ENCODE data around the gene RIPOR3.

Gene RIPOR3

DNA sequence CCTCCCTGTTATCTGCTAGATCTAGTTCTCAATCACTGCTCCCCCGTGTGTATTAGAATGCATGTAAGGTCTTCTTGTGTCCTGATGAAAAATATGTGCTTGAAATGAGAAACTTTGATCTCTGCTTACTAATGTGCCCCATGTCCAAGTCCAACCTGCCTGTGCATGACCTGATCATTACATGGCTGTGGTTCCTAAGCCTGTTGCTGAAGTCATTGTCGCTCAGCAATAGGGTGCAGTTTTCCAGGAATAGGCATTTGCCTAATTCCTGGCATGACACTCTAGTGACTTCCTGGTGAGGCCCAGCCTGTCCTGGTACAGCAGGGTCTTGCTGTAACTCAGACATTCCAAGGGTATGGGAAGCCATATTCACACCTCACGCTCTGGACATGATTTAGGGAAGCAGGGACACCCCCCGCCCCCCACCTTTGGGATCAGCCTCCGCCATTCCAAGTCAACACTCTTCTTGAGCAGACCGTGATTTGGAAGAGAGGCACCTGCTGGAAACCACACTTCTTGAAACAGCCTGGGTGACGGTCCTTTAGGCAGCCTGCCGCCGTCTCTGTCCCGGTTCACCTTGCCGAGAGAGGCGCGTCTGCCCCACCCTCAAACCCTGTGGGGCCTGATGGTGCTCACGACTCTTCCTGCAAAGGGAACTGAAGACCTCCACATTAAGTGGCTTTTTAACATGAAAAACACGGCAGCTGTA is 107.7 kb downstream of the RIPOR3 start:
- H3K27me3 ChIP-seq (ENCODE audit: low read length), result no peaks in the 10 kb centered on the region
- TF ChIP-seq, protein P1, sequence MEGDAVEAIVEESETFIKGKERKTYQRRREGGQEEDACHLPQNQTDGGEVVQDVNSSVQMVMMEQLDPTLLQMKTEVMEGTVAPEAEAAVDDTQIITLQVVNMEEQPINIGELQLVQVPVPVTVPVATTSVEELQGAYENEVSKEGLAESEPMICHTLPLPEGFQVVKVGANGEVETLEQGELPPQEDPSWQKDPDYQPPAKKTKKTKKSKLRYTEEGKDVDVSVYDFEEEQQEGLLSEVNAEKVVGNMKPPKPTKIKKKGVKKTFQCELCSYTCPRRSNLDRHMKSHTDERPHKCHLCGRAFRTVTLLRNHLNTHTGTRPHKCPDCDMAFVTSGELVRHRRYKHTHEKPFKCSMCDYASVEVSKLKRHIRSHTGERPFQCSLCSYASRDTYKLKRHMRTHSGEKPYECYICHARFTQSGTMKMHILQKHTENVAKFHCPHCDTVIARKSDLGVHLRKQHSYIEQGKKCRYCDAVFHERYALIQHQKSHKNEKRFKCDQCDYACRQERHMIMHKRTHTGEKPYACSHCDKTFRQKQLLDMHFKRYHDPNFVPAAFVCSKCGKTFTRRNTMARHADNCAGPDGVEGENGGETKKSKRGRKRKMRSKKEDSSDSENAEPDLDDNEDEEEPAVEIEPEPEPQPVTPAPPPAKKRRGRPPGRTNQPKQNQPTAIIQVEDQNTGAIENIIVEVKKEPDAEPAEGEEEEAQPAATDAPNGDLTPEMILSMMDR (IDR thresholded peaks at IDR 0.05; ENCODE audit: insufficient read depth, low read length, poor library complexity, severe bottlenecking), result no peak
- no peak for TF ChIP-seq EZH2phosphoT487 (conservative IDR thresholded peaks at IDR 0.05; ENCODE audit: low read length)

DNA sequence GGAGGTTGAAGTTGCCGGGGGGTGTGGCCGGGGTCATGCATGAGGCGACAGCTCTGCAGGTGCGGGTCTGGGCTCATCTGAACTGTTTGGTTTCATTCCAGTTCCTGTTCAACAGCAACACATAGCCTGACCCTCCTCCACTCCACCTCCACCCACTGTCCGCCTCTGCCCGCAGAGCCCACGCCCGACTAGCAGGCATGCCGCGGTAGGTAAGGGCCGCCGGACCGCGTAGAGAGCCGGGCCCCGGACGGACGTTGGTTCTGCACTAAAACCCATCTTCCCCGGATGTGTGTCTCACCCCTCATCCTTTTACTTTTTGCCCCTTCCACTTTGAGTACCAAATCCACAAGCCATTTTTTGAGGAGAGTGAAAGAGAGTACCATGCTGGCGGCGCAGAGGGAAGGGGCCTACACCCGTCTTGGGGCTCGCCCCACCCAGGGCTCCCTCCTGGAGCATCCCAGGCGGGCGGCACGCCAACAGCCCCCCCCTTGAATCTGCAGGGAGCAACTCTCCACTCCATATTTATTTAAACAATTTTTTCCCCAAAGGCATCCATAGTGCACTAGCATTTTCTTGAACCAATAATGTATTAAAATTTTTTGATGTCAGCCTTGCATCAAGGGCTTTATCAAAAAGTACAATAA is 108.6 kb downstream of the RIPOR3 start:
- H3K9me2 ChIP-seq (replicated peaks; ENCODE audit: insufficient read depth, low read length), result no peaks in the 10 kb centered on the region
- H3K4me3 ChIP-seq (ENCODE audit: insufficient read depth, low read length, poor library complexity, severe bottlenecking), result no peak overlapping the region
- no peaks in the 10 kb centered on the region for H3K9me3 ChIP-seq (ENCODE audit: insufficient read depth, low read length)
- no peaks in the 10 kb centered on the region for H3K36me3 ChIP-seq (ENCODE audit: low read length)
- no peaks in the 10 kb centered on the region for H4K20me1 ChIP-seq (ENCODE audit: low read depth, low read length)
- no peak overlapping the region for H3K4me2 ChIP-seq (ENCODE audit: low read depth, low read length, poor library complexity, severe bottlenecking)
- no peak overlapping the region for H3K27ac ChIP-seq (ENCODE audit: low read depth, low read length)
- H3K27me3 ChIP-seq (ENCODE audit: low read length), result no peaks in the 10 kb centered on the region
- H2AFZ ChIP-seq (ENCODE audit: low read depth, low read length, severe bottlenecking), result no peak overlapping the region
- H3K79me2 ChIP-seq (ENCODE audit: insufficient read depth, low read length), result no peaks in the 10 kb centered on the region
- no peak overlapping the region for H3K9ac ChIP-seq (ENCODE audit: low read length)
- no peak for TF ChIP-seq EZH2phosphoT487 (conservative IDR thresholded peaks at IDR 0.05; ENCODE audit: low read length)
- TF ChIP-seq, protein P1 (IDR thresholded peaks at IDR 0.05; ENCODE audit: insufficient read depth, low read length, poor library complexity, severe bottlenecking), result no peak
- no peaks in the 10 kb centered on the region for H3F3A ChIP-seq (ENCODE audit: insufficient read depth)

More for the DNA sequence above, 107.7 kb downstream of the RIPOR3 start:
- no peak overlapping the region for H3K27ac ChIP-seq (ENCODE audit: low read depth, low read length)
- H3K36me3 ChIP-seq (ENCODE audit: low read length), result no peaks in the 10 kb centered on the region
- no peak overlapping the region for H2AFZ ChIP-seq (ENCODE audit: low read depth, low read length, severe bottlenecking)
- no peaks in the 10 kb centered on the region for H4K20me1 ChIP-seq (ENCODE audit: low read depth, low read length)
- H3K4me3 ChIP-seq (ENCODE audit: insufficient read depth, low read length, poor library complexity, severe bottlenecking), result no peak overlapping the region
- no peak overlapping the region for H3K9ac ChIP-seq (ENCODE audit: low read length)
- H3K79me2 ChIP-seq (ENCODE audit: insufficient read depth, low read length), result no peaks in the 10 kb centered on the region
- no peaks in the 10 kb centered on the region for H3K9me3 ChIP-seq (ENCODE audit: insufficient read depth, low read length)
- H3K4me2 ChIP-seq (ENCODE audit: low read depth, low read length, poor library complexity, severe bottlenecking), result no peak overlapping the region
- no peaks in the 10 kb centered on the region for H3K9me2 ChIP-seq (replicated peaks; ENCODE audit: insufficient read depth, low read length)
- H3F3A ChIP-seq (ENCODE audit: insufficient read depth), result no peaks in the 10 kb centered on the region

DNA sequence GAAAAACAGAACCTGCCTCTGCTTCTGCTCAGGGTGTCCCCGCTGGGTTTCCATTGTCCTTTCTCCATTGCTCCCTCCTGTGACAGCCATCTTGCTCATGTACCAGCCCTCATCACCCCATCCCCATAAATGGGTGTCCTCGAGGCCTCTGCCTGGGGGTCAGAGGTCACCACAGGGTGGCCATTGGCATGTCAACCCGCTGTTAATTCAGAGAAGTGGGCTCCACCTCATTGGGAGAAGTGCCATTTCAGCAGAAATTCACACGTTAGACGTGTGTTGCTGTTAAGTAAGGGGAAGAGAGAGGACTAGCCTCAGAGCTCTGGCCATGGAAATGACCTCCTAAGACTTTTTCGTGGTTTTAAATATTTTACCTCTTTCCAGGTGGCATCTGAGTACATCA is 109.2 kb downstream of the RIPOR3 start:
- no peak overlapping the region for H3K4me2 ChIP-seq (ENCODE audit: low read depth, low read length, poor library complexity, severe bottlenecking)
- no peaks in the 10 kb centered on the region for H3K9me2 ChIP-seq (replicated peaks; ENCODE audit: insufficient read depth, low read length)
- no peak overlapping the region for H3K9ac ChIP-seq (ENCODE audit: low read length)
- no peaks in the 10 kb centered on the region for H3K27me3 ChIP-seq (ENCODE audit: low read length)
- H3F3A ChIP-seq (ENCODE audit: insufficient read depth), result no peaks in the 10 kb centered on the region
- H3K27ac ChIP-seq (ENCODE audit: low read depth, low read length), result no peak overlapping the region
- no peaks in the 10 kb centered on the region for H3K9me3 ChIP-seq (ENCODE audit: insufficient read depth, low read length)
- H3K79me2 ChIP-seq (ENCODE audit: insufficient read depth, low read length), result no peaks in the 10 kb centered on the region
- no peaks in the 10 kb centered on the region for H3K36me3 ChIP-seq (ENCODE audit: low read length)
- H2AFZ ChIP-seq (ENCODE audit: low read depth, low read length, severe bottlenecking), result no peak overlapping the region
- TF ChIP-seq, protein P1 (IDR thresholded peaks at IDR 0.05; ENCODE audit: insufficient read depth, low read length, poor library complexity, severe bottlenecking), result no peak
- no peak for TF ChIP-seq EZH2phosphoT487 (conservative IDR thresholded peaks at IDR 0.05; ENCODE audit: low read length)
- H3K4me3 ChIP-seq (ENCODE audit: insufficient read depth, low read length, poor library complexity, severe bottlenecking), result no peak overlapping the region
- H4K20me1 ChIP-seq (ENCODE audit: low read depth, low read length), result no peaks in the 10 kb centered on the region
